Smooth muscle cell (in vitro differentiated cells): Measurements from ENCODE around the gene PRKCA. TPM values are rescaled to one million over a fixed set of nuclear protein-coding genes. Genes with fewer than 3 reads are reported as not detected.

ENCODE experiments used
- DNase-seq: peaks from one replicate; lab custom pipeline; 2025; ENCODE audit not compliant: unreplicated experiment; lab: John Stamatoyannopoulos, UW
- H2AFZ ChIP-seq: fragments of 200-600 bp; sonication (generic); 2 replicates; pipeline ENCODE4 v1.6.0; 2016; ENCODE audit warnings: antibody characterized with exemption, low read depth, mild to moderate bottlenecking
- H3F3A ChIP-seq: fragments of 200-600 bp; sonication (generic); 2 replicates; pipeline ENCODE4 v1.6.0; 2017; ENCODE audit warnings: antibody characterized with exemption, low read depth
- H3K27ac ChIP-seq: fragments of 200-600 bp; sonication (generic); 2 replicates; pipeline ENCODE4 v1.5.1; 2016; ENCODE audit warnings: low read depth, mild to moderate bottlenecking
- H3K27me3 ChIP-seq: fragments of 200-600 bp; sonication (generic); 2 replicates; pipeline ENCODE4 v1.6.1; 2016; ENCODE audit warnings: low read depth, mild to moderate bottlenecking
- H3K36me3 ChIP-seq: fragments of 200-600 bp; sonication (generic); 2 replicates; pipeline ENCODE4 v1.5.1; 2016; ENCODE audit warnings: low read depth
- H3K4me1 ChIP-seq: fragments of 200-600 bp; sonication (generic); 2 replicates; pipeline ENCODE4 v1.5.1; 2016; ENCODE audit warnings: low read depth
- H3K4me2 ChIP-seq: fragments of 200-600 bp; sonication (generic); 2 replicates; pipeline ENCODE4 v1.6.0; 2016; ENCODE audit warnings: mild to moderate bottlenecking
- H3K4me3 ChIP-seq: fragments of 200-600 bp; sonication (generic); 2 replicates; pipeline ENCODE4 v1.5.1; 2016; ENCODE audit warnings: mild to moderate bottlenecking
- H3K79me2 ChIP-seq: fragments of 200-600 bp; sonication (generic); 2 replicates; pipeline ENCODE4 v1.6.0; 2016; ENCODE audit warnings: low read depth, mild to moderate bottlenecking
- H3K9ac ChIP-seq: fragments of 200-600 bp; sonication (generic); 2 replicates; pipeline ENCODE4 v1.6.0; 2016; ENCODE audit warnings: low read depth
- H3K9me3 ChIP-seq: fragments of 200-600 bp; sonication (generic); replicated peaks from 2 replicates; pipeline ENCODE4 v1.5.1; 2016; ENCODE audit warnings: low read depth
- H4K20me1 ChIP-seq: fragments of 200-600 bp; sonication (generic); 2 replicates; pipeline ENCODE4 v1.6.0; 2016; ENCODE audit warnings: low read depth
- WGBS: methylation state at CpG from one replicate; pipeline ENCODE4 v1.1.7; 2016; ENCODE audit warnings: low lambda C conversion rate; 5-methylcytosine and 5-hydroxymethylcytosine counted together
- polyA plus RNA-seq: library from polyadenylated mRNA; unstranded; fragments of >200 nt; fragmentation: Nextera tagmentation; extraction: Ambion mirVana; gene quantifications from 2 replicates; pipeline ENCODE4 v1.2.1, GENCODE V29; 2016
- total RNA-seq: library from RNA; depleted of rRNA; stranded (reverse); fragments of >200 nt; gene quantifications from 2 replicates; pipeline ENCODE4 v1.2.3, GENCODE V29; 2014
- TF ChIP-seq, protein P1 (sequence below): fragments of 200-600 bp; sonication (generic); IDR thresholded peaks from 2 replicates; pipeline ENCODE4 v1.5.1; 2017; ENCODE audit warnings: borderline replicate concordance, mild to moderate bottlenecking, antibody characterized with exemption; ENCODE audit not compliant: insufficient read depth, poor library complexity, severe bottlenecking

Gene PRKCA
- total and polyA plus RNA-seq, 2 experiments from 2014 or later, result 0.78 to 7.1 TPM

DNA sequence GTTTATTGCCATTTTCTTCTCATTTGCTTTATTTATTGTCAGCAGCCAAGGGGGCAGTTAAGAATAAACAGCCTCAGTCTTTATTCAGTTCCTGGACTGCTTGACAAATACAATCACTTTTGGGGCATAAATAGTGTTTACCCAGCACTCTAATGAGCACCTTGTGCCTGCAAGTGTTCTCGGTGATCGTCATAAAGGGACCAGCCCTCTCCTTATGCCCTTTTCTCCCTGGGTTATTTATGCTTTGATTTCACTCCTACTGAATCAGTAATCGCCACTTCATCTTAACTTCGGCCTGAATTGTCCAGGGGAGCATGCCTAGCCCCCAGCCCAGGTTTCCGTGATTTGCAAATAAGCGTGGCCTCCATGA, 476.8 kb downstream of the PRKCA start:
- Histone ChIP-seq H2AFZ (no peak overlapping the region), H3K9me3 (no peaks in the 10 kb centered on the region), H3K4me2 (no peak overlapping the region), H4K20me1 (no peaks in the 10 kb centered on the region), H3K4me1 (peaks cover 10% of the 10 kb centered on the region), H3K27ac (no peak overlapping the region), H3K9ac (no peak overlapping the region), H3K27me3 (no peaks in the 10 kb centered on the region), H3K36me3 (no peaks in the 10 kb centered on the region), H3K79me2 (no peaks in the 10 kb centered on the region), H3K4me3 (no peak overlapping the region), H3F3A (no peaks in the 10 kb centered on the region)
- TF ChIP-seq, protein P1, sequence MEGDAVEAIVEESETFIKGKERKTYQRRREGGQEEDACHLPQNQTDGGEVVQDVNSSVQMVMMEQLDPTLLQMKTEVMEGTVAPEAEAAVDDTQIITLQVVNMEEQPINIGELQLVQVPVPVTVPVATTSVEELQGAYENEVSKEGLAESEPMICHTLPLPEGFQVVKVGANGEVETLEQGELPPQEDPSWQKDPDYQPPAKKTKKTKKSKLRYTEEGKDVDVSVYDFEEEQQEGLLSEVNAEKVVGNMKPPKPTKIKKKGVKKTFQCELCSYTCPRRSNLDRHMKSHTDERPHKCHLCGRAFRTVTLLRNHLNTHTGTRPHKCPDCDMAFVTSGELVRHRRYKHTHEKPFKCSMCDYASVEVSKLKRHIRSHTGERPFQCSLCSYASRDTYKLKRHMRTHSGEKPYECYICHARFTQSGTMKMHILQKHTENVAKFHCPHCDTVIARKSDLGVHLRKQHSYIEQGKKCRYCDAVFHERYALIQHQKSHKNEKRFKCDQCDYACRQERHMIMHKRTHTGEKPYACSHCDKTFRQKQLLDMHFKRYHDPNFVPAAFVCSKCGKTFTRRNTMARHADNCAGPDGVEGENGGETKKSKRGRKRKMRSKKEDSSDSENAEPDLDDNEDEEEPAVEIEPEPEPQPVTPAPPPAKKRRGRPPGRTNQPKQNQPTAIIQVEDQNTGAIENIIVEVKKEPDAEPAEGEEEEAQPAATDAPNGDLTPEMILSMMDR, result no peak
- 95% methylated on average over 6 of the region's 6 CpGs for WGBS
- DNase-seq, result no peak

DNA sequence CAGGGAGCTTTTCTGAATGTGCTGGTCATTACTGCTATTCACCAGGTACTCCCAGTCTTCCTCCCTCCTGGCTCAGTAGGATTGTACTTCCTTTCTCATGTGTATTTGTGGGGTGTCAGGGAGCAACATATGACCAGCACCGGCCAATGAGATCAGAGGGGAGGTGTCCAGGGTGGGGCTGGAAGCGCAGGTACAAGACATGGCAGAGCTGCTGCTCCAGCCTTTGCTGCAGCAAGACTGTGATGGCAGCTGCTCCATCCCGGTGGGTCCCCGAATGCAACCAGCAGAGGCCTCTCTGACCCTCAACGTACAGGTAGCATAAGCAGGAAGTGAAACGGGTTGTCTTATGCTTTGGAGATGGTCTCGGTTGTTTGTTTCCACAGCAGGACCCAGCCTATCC, 478.7 kb downstream of the PRKCA start:
- DNase-seq, result no peak
- H2AFZ ChIP-seq, result no peak overlapping the region
- H3K4me2 ChIP-seq, result no peak overlapping the region
- H4K20me1 ChIP-seq, result no peaks in the 10 kb centered on the region
- H3K4me1 ChIP-seq, result peaks cover 6% of the 10 kb centered on the region
- no peaks in the 10 kb centered on the region for H3K36me3 ChIP-seq
- no peaks in the 10 kb centered on the region for H3K79me2 ChIP-seq
- TF ChIP-seq, protein P1, result no peak
- no peaks in the 10 kb centered on the region for H3K9me3 ChIP-seq
- H3K27ac ChIP-seq, result no peak overlapping the region
- H3K9ac ChIP-seq, result no peak overlapping the region
- no peaks in the 10 kb centered on the region for H3F3A ChIP-seq
- H3K4me3 ChIP-seq, result no peak overlapping the region
- WGBS, result 98% methylated on average over 7 of the region's 7 CpGs
- H3K27me3 ChIP-seq, result no peaks in the 10 kb centered on the region

DNA sequence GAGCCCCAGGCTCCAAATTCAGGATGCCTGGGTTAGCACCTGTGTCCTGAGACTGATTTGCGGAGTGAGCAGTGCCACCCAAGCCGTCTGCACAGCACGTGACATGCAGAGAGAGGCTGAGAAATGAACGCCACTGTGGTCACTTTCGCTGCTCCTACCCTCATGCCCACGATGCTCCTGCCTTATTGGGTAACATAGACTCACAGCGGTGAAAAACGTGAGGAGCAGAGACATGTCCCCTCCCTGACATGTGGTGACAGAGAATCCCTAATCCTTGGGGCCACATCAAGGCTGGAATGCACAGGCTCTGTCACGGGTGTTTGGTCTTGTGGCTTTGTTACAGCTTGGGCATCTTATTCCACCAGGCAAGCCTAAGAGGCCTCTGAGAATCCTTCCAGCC, 480.4 kb downstream of the PRKCA start:
- DNase-seq, result no peak
- TF ChIP-seq, protein P1, result no peak
- Histone ChIP-seq H3K9me3 (no peaks in the 10 kb centered on the region), H4K20me1 (no peaks in the 10 kb centered on the region), H3K36me3 (no peaks in the 10 kb centered on the region), H2AFZ (no peak overlapping the region), H3K27me3 (no peaks in the 10 kb centered on the region), H3K4me3 (no peak overlapping the region), H3F3A (no peaks in the 10 kb centered on the region), H3K4me2 (no peak overlapping the region), H3K79me2 (no peaks in the 10 kb centered on the region), H3K27ac (no peak overlapping the region), H3K4me1 (peaks cover 2% of the 10 kb centered on the region), H3K9ac (no peak overlapping the region)
- 76% methylated on average over 9 of the region's 9 CpGs for WGBS

DNA sequence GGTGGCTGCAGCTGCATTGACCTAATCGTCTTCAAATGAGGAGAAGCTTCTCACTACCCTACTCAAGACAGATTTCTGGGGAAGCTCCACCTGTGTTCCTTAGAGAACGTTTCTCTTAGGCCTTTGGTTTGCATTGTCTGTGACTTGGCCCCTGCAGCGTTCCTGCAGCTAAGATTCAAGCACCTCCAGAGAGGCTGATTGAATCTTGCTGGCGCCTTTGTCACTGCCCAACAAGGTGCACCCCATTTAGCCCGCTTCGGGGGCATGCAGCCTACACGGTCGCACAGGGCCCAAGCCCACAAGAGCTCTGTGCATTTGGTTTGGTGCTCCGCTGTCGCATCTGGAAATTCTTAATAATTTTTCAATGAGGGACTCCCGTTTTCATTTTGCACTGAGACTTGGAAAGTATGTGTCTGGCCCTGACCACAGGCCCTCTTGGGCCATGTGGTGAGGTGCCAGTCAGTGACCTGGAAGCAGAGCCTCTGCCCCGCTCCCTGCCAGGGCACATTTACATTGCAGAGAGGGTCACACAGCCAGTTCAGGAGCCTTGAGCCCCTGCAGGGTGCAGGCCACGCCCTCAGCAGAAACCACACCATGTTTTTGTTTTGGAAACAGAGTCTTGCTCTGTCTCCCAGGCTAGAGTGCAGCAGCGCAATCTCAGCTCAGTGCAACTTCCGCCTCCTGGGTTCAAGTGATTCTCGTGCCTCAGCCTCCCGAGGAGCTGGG, 481.4 kb downstream of the PRKCA start:
- H2AFZ ChIP-seq, result no peak overlapping the region
- H3K27me3 ChIP-seq, result no peaks in the 10 kb centered on the region
- no peak overlapping the region for H3K4me2 ChIP-seq
- DNase-seq, result no peak
- TF ChIP-seq, protein P1, result no peak
- H3K4me3 ChIP-seq, result no peak overlapping the region
- no peaks in the 10 kb centered on the region for H3K4me1 ChIP-seq
- no peaks in the 10 kb centered on the region for H3K9me3 ChIP-seq
- H3K27ac ChIP-seq, result no peak overlapping the region
- H3K79me2 ChIP-seq, result no peaks in the 10 kb centered on the region
- H3K9ac ChIP-seq, result no peak overlapping the region
- no peaks in the 10 kb centered on the region for H4K20me1 ChIP-seq
- no peaks in the 10 kb centered on the region for H3F3A ChIP-seq
- no peaks in the 10 kb centered on the region for H3K36me3 ChIP-seq
- WGBS, result 92% methylated on average over 17 of the region's 17 CpGs
